Measurements from ENCODE around the gene GABBR2.

- TF ChIP-seq GATA3 (IDR thresholded peaks at IDR 0.05; ENCODE audit: low read depth, low read length) (no peak), GATA2 (IDR thresholded peaks at IDR 0.05; ENCODE audit: low read depth, low read length) (no peak)
These were observed 73.9 kb downstream of the GABBR2 start for GRCh38 chr9:98634685-98635336.
